Measurements from ENCODE around the gene BCAS3. TPM values are rescaled to one million over a fixed set of nuclear protein-coding genes. Genes with fewer than 3 reads are reported as not detected.

Gene BCAS3
- total RNA-seq, 4 donors from 2014 or later = 42.1 to 84.7 (median 54.1) TPM

- TF ChIP-seq POLR2A (IDR thresholded peaks at IDR 0.05) (no peak), CTCF (IDR thresholded peaks at IDR 0.05) (no peak)
- intact Hi-C loops (cut with DNase I; ENCODE audit: low total_unique reads) = no loop called here
- 81 to 82% methylated on average over 5 of the region's 5 CpGs for WGBS, 2 donors
- H3K4me3 ChIP-seq (ENCODE audit: low read depth, poor library complexity, severe bottlenecking) = no peak overlapping the region
- no peak for DNase-seq (ENCODE audit: low spot score in 2 of 2)
Measured at GRCh38 chr17:60747069-60747808, 69.6 kb downstream of the BCAS3 start.

GRCh38 chr17:60748204-60748603, 70.6 kb downstream of the BCAS3 start:
- 86 to 93% methylated on average over 2 of the region's 2 CpGs for WGBS, 2 donors
- no peak overlapping the region for H3K4me3 ChIP-seq (ENCODE audit: low read depth, poor library complexity, severe bottlenecking)
- TF ChIP-seq POLR2A (IDR thresholded peaks at IDR 0.05) (no peak), CTCF (IDR thresholded peaks at IDR 0.05) (no peak)
- DNase-seq (ENCODE audit: low spot score in 2 of 2) = no peak
- intact Hi-C loops (cut with DNase I; ENCODE audit: low total_unique reads) = no loop called here

GRCh38 chr17:60749050-60749449, 71.4 kb downstream of the BCAS3 start:
- intact Hi-C loops (cut with DNase I; ENCODE audit: low total_unique reads) = no loop called here
- no peak for DNase-seq (ENCODE audit: low spot score in 2 of 2)
- H3K4me3 ChIP-seq (ENCODE audit: low read depth, poor library complexity, severe bottlenecking) = no peak overlapping the region
- no peak for TF ChIP-seq POLR2A (IDR thresholded peaks at IDR 0.05)
- TF ChIP-seq CTCF (IDR thresholded peaks at IDR 0.05) = no peak
- 90 to 92% methylated on average over 4 of the region's 4 CpGs for WGBS, 2 donors

GRCh38 chr17:60749708-60750107, 72.1 kb downstream of the BCAS3 start:
- DNase-seq (ENCODE audit: low spot score in 2 of 2) = no peak
- 96 to 97% methylated on average over 5 of the region's 5 CpGs for WGBS, 2 donors
- no peak overlapping the region for H3K4me3 ChIP-seq (ENCODE audit: low read depth, poor library complexity, severe bottlenecking)
- intact Hi-C loops (cut with DNase I; ENCODE audit: low total_unique reads) = no loop called here
- TF ChIP-seq POLR2A (IDR thresholded peaks at IDR 0.05) = no peak
- TF ChIP-seq CTCF (IDR thresholded peaks at IDR 0.05) = no peak

GRCh38 chr17:60750640-60751039, 73.0 kb downstream of the BCAS3 start:
- no peak for TF ChIP-seq CTCF (IDR thresholded peaks at IDR 0.05)
- no peak for TF ChIP-seq POLR2A (IDR thresholded peaks at IDR 0.05)
- H3K4me3 ChIP-seq (ENCODE audit: low read depth, poor library complexity, severe bottlenecking) = no peak overlapping the region
- intact Hi-C loops (cut with DNase I; ENCODE audit: low total_unique reads) = no loop called here
- no peak for DNase-seq (ENCODE audit: low spot score in 2 of 2)

GRCh38 chr17:60751884-60752283, 74.2 kb downstream of the BCAS3 start:
- TF ChIP-seq POLR2A (IDR thresholded peaks at IDR 0.05) (no peak), CTCF (IDR thresholded peaks at IDR 0.05) (no peak)
- DNase-seq (ENCODE audit: low spot score in 2 of 2) = no peak
- no peak overlapping the region for H3K4me3 ChIP-seq (ENCODE audit: low read depth, poor library complexity, severe bottlenecking)
- WGBS, 2 donors = 96 to 98% methylated on average over 1 of the region's 1 CpG
- intact Hi-C loops (cut with DNase I; ENCODE audit: low total_unique reads) = no loop called here

All from lower leg skin (tissue), 4 donors.